Measurements from ENCODE around the gene EP400.

EP400 gene, protein sequence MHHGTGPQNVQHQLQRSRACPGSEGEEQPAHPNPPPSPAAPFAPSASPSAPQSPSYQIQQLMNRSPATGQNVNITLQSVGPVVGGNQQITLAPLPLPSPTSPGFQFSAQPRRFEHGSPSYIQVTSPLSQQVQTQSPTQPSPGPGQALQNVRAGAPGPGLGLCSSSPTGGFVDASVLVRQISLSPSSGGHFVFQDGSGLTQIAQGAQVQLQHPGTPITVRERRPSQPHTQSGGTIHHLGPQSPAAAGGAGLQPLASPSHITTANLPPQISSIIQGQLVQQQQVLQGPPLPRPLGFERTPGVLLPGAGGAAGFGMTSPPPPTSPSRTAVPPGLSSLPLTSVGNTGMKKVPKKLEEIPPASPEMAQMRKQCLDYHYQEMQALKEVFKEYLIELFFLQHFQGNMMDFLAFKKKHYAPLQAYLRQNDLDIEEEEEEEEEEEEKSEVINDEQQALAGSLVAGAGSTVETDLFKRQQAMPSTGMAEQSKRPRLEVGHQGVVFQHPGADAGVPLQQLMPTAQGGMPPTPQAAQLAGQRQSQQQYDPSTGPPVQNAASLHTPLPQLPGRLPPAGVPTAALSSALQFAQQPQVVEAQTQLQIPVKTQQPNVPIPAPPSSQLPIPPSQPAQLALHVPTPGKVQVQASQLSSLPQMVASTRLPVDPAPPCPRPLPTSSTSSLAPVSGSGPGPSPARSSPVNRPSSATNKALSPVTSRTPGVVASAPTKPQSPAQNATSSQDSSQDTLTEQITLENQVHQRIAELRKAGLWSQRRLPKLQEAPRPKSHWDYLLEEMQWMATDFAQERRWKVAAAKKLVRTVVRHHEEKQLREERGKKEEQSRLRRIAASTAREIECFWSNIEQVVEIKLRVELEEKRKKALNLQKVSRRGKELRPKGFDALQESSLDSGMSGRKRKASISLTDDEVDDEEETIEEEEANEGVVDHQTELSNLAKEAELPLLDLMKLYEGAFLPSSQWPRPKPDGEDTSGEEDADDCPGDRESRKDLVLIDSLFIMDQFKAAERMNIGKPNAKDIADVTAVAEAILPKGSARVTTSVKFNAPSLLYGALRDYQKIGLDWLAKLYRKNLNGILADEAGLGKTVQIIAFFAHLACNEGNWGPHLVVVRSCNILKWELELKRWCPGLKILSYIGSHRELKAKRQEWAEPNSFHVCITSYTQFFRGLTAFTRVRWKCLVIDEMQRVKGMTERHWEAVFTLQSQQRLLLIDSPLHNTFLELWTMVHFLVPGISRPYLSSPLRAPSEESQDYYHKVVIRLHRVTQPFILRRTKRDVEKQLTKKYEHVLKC (N-terminal part only)

DNA sequence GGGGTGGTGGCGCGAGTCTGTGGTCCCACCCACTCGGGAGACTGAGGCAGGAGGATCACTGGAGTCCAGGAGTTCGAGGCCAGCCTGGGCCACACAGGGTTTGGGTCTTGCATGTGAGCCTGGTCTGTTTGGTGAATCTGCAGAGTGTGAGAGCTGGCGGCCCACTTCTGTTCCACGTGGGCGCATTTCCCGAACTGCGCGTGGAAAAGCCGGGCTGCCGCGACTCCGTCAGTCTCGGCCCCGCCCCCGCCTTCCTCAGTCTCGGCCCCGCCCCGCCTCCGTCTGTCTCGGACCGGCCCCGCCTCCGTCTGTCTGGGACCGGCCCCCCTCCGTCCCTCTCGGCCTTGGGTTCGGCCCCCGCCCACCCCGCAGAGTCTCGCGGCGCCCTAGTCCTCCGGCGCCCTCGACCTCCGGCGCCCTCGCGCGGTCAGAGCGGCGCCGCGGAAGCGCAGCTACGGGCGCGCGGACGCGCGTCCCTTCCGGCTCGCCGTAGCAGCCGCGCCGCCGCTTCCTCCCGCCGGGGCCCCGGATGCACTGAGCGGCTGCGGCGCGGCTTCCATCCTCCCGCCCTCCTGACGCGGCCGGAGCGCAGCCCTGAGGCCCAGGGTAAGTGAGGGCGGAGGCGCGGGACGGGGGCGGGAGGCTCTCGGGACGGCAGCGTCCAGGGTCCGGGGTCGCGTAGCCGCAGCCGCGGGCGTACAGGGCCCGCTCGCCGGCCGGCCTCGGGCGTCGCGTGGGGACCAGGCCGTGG lies at the start of gene EP400:
TSS of gene EP400 (plus strand) at position 512 of the 751 bp plus-strand sequence. CDS start 10,678 bp downstream, outside the sequence.
- peak; percentile 8 to 36 for DNase-seq

DNA sequence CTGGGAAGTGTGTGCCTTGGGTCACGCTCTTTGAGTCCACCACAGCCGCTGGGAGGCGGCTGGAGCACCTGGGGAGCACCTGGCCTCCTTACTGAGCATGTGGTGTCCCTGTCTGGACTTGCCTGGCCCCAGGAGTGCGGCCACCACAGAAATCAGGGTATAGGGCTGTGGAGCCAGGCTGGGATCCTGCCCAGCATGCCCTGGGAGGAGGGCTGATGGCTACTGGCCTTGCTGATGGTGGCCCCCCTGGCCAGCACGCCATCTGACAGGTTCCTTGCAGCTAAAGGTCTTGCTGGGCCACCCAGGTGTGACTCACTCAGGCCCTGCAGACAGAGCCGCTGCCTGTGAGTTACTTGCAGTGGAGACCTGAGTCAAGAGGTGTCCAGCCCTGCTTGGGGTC lies 49.3 kb upstream of the EP400 start:
- DNase-seq: no peak

DNA sequence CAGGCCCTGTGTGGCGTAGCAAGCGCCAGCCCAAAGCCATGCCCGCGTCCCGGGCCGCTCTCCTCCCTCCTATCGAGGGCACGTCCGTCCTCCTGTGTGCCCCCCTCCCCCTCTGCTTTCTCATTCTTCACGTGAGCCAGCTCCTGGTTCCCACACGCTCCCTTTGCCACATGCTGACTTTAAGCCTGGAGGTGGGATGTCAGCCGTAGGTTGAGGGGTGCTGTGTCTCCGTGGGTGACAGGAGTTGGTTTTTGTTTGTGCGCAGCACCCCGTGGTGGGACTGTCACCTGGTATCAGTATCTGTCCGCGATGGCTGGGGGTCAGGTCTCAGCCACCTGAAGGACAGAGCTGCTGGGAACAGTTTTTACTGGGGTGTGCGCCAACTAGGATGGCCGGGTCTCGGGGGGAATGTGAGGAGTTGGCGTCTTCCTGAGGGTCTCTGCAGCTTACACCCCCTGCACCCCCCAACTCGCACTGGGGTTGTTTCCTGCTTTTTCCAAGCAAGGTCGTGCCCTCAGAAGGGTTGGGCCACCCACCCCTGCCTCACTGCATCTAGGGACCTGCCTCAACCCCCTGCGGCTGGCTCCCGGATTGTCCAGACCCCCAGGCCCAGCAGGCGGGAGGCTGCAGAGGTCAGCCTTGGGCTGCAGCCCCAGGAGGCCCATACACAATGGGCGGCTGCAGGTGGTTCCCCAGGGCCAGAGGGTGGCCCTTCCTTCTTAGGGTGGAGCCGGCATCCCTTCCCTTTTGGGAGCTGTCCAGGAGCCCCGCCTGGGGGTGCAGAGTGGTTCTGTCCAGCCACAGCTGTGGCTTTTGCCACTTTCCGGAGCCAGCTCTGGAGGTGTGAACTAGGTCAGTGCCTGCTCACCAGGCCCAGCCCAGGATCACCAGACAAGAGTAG lies 48.1 kb upstream of the EP400 start:
- no peak for DNase-seq

DNA sequence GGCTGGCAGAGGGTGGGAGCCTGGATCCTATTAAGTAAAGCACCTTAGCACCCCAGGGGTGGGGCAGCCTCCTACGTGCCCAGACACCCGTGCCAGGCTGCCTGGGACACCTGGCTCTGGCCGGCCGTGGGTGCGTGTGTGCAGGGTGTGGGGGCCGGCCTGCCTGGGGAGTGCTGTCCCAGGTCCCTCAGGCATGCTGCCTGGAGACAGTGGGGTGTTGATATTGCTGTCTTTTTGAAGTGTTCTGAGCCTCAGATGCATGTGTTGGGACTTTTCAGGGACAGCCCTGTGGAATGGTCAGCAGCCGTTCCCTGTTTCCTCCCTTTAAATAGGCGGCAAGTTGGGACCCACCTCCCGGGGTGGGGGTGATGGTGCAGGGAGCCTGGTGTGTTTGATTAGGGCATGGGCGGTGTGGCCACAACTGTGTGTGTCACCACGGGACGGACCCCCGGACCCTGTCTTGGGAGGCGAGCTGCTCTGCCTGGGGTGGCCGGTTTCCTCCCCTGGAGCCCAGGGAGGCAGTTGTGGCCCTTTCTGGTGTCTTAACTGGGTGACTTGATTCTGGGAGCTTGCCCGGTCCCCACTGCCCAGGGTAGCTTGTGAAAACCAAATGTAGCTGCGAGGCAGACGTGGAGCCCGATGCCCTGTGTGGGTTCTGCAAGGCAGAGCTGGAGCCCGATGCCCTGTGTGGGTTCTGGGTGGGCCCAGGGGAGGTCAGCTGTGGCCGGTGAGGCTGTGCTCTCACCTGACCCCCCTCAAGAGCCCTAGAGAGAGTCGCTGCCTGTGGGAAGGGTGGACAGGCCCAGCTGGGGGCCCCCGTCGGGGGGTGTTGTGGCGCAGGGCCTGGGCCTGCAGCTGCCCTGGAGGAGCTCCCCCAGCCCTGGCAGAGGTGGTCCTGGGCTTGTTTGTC lies 47.2 kb upstream of the EP400 start:
- DNase-seq: no peak

DNA sequence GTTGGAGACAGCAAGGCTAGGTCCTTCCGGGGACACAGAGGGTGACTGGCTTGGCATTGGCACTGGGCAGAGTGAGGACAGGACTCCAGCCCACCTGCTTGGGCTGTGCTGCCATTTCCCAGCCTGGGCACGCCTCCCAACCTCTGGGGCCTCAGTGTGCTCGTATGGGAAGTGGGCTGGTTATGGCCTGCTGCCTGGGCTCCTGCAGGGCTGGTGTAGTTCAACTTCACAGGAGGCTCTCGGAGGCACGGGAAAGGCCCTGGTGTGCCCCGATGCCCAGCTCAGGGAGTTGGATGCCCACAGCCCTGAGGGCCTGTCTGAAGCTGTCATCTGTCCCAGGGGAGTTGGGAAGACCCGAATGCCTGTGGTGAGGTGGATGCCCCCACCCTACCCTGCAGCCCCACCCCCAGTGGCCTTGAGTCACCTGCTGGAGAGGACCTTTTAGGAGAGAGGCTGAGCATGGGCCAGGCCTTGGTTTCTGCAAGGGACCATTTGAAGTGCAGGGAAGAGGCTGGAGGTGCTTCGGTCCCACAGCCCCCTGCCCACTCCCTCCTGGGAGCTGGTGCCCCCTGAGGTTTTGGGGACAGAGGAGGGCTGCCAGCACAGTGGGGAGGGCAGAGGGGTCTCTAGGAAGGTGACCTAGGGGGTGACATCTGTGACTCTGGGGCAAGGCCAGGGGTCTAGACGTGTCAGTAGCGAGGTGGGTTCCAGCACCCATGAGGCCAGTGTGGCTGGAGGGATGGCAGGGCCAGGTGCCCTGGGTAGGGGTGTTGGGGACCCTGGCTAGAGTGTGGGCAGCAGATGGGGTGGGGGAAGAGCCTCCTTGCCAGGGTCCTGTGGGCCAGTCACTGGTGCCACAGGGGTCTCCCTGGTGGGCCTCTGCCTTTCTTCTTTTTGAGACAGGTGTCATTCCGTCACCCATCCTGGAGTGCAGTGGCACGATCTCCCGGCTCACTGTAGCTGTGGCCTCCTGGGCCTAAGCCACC lies 46.2 kb upstream of the EP400 start:
- DNase-seq: no peak

DNA sequence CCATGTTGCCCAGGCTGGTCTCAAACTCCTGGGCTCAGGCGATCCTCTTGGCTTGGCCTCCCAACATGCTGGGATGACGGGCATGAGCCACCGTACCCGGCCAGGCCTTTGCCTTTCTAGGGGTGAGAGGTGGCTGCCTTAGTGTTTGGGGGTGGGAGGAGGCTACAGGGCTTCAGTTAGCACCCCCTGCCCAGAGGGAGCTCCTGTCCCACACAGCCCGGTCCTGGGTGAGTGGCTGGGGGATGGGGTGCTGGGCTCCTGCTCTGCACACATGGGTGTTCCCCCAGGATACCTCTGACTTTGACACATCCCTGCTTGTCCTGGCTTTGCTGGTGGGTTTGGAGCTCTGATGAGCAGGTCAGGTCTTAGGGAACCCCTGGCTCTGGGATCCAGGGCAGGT lies 45.4 kb upstream of the EP400 start:
- DNase-seq: no peak

DNA sequence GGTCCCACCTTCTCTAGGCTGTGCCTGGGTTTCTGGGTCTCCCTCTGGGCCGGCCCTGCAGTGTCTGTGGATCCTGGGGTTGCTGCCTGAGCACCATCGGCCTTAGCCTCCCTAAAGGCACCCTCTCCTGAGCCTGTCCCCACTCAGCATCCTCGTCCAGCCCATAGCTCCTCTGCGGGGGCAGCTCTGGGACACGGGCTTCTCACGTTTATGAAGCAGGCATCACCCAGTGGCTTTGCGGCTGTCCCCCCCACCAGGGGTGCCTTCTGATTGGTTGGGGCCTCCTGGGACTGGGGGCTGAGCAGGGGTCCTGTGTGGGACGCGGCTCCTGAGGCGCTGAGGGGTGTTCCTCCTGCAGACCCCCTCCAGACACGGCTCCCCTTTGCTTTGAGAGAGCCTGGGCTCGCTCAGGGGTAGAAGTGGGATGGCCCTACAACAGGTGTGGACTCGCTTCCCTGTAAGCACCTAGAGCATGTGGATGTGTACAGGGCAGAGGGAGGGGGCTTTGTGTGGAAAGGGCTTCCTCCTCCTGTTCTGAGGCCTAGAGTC lies 44.6 kb upstream of the EP400 start:
- no peak for DNase-seq

DNA sequence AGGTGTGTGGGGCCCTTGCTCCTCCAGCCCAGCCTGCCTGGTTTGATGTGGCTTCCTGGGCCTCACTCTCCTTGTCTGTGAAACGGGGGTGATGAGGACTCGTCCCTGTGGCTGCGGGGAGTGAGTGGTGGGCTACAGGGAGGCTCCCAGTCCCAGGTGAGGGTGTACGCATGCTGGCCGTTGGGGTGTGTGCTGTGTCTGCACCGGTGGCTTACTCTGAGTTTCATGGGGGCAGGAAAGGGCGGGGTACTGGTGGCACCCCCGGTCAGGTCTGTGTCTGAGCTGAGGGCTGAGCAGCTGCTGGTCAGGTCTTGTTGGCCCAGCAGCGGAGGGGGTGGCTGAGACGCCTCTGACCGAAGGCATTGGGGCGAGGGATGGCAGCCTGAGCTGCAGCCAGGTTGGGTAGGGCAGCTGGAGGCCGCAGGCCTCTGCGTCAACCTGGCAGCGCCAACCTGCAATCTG lies 44.1 kb upstream of the EP400 start:
- DNase-seq: peak in 1 of 2 experiments; percentile 20

DNA sequence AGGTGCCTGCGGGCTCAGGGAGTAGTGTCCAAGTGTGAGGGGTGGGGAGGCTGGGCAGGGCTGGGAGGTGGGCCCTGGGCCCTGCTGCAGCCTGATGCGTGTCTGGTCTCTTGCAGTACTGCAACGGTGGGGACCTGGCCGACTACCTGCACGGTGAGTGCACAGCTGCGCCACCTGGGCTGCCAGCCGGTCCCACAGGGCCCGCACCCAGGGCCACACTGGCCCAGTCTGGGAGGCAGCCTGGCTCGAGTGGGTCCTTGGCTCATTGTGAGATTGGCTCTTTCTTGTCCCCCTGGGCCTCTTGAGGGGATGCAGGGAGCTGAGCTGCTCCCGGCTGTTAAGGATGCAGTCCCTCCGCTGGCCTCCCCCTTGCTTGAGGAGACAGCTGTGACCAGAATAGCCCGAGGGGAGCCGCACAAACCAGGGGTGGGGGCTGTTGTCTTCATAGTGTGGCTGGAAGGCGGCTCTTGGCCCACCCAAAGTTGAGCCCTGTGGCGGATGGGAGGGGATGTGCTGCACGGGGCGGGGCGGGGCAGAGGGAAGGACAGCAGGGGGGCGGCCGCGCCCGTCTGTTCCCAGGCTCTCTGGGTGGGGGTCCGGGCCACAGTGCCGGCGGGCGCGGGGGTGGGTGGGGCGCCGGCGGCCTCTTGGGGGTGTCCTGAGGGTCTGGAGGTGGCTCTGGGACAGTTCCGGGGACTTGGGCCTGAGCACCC lies 42.2 kb upstream of the EP400 start:
- no peak for DNase-seq

DNA sequence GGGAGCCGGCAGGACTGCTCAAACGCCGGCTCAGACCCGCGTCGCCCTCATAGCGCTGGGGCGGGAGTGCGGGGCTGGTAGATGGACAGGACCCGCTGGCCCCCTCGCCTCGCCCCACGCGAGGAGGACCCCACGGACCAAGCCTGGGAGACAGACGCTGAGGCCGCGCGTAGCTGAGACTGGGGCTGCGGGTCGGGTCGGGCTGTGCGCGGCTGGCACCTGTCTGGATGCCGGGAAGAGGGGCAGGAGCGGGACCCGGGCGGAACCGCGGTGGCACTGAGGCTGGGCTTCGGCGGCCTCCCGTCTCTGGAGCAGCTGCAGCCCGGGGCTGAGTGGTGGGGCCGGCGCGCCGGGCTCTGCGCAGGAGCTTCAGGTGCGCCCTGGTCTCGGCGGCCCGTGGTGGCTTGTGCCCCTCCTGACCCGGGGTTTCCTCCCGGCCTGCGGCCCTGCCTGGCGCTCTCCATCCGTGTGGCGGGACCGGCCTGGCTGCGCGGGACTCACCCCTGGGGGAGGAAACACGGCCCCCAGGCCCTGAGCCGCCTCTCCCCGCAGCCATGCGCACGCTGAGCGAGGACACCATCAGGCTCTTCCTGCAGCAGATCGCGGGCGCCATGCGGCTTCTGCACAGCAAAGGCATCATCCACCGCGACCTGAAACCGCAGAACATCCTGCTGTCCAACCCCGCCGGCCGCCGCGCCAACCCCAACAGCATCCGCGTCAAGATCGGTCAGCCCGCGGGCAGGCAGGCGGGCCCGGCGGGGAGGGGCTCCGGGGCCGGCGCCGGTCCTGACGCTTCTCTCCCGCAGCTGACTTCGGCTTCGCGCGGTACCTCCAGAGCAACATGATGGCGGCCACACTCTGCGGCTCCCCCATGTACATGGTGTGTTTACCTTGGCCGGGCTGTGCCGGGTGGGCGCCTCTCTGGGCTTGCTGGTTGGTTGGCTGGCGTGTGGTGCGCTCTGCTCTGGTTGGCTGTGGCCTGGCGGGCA lies 41.4 kb upstream of the EP400 start:
- no peak for DNase-seq

DNA sequence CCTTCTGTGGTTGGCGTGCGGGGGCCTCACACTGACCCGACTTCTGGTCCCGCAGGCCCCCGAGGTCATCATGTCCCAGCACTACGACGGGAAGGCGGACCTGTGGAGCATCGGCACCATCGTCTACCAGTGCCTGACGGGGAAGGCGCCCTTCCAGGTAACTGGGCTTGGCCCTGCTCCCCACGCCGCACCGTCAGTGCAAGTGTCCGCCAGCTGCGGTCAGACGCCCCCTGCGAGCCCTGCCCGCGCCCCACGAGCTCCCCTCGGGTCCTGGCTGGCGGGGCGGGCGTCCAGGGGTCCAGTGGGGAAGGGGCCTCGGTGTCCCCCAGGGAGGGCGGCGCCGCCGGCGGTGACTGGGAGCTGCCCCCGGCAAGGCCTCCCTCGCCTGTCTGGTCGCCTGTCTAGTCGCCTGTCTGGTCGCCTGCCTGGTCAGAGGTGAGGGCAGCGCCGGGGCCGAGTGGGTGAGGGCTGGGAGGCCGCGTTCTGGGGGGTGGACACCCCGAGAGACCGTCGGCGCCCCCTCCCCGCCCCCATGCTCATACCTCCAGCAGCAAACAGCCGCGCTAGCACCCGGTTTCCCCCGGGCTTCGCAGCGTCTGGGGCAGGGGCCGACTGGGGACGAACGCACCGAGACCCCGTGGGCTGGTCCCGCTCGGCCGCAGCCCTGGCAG lies 40.5 kb upstream of the EP400 start:
- DNase-seq: no peak

DNA sequence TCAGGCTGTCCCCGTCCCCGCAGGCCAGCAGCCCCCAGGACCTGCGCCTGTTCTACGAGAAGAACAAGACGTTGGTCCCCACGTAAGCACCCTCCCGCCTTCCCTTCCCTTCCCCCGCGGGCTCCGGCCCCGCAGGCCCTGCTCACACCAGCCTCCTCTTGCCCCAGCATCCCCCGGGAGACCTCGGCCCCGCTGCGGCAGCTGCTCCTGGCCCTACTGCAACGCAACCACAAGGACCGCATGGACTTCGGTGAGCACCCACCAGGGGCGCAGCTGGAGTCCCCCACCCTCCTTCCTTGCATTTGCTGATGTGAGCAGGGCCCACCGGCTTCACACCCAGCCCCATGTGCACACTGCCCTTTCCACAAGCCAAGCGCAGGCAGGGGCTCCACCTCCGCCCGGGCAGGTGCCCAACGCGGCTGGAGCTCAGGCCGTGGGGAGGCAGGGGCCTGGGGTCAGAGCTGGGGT lies 40.0 kb upstream of the EP400 start:
- DNase-seq: no peak

DNA sequence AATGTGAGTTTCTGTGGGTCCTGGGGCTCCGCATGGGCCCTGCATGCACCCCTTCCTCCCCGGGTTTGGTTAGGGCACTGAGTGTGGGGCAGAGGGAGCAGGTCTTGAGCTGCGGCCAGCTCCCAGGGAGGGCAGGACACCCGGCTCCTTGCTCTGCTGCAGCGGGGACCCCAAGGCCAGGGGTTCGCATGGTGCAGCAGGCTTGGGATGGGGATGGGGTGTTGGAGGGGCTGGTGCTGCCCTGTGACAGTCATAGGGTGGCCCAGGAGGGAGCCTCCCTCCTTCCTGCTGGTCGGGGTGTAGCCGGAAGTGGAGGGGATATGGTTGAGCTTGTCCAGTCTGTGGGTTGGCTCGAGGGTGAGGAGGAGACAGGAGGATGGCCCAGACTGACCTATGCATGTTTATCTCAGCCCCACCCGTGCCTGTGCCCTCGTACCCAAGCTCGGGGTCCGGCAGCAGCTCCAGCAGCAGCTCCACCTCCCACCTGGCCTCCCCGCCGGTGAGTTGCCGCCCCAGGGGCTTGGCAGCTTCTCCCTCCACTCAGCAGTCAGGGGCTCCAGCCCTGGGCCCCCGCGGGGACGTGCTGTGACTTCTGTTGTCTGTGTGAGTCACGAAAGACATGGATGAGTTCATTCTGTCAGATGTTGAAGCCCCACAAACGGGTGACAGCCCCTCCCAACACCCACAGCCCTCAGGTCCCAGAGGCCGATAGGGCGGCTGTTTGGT lies 39.3 kb upstream of the EP400 start:
- DNase-seq: no peak

DNA sequence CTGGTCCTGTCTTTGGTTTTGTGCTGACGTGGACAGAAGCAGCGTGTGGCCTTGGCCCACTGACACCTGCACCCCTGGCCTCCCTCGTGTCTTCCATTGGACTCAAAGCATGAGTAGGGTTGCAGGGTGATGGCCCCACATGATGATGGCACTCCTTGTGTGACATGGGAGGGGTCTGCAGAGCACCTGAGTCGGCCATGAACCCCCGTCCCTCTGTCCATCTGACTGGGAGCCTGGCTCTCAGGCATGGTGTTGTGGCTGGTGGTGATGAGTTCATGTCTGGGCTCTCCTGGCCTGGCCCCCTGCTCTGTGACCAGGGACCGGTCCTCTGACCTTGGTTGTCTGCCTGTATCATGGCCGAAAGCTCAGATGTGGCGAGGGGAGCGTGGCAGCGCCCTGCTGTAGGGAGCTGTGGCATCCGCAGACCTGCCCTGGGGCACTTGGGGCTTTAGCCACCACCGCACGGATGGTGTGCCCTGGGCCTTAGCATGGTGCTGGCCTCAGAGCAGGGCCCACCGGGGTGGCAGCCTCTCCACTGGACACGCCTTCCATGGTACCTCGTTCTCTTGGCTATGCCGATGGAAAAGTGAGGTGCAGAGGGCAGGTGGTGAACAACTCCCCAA lies 38.6 kb upstream of the EP400 start:
- DNase-seq: no peak
